WTC11 (cell line): ENCODE results near the gene KDM4B. TPM values are rescaled to one million over a fixed set of nuclear protein-coding genes. Genes with fewer than 3 reads are reported as not detected.

Source experiments
- ATAC-seq: fragments of 200-7000 bp; cut with Tn5 transposase; 2 replicates; pipeline ENCODE4 v1.10.0; 2021; ENCODE audit warnings: mild to moderate bottlenecking, moderate library complexity
- CTCF ChIA-PET: fragments of 300-600 bp; sonication (Branson Sonifier 250); formaldehyde crosslinking; loops from one replicate; lab custom pipeline; 2021; ENCODE audit warnings: antibody characterized with exemption; lab: Charles Lee
- POLR2A ChIA-PET: fragments of 350-600 bp; sonication (Branson Sonifier 250); formaldehyde crosslinking; loops from one replicate; lab custom pipeline; 2021; ENCODE audit warnings: antibody characterized with exemption; lab: Charles Lee
- DNase-seq: peaks from one replicate; pipeline ENCODE4 v3.0.0; 2021; ENCODE audit warnings: low spot score
- H3K27ac Mint-ChIP-seq: 2 replicates; pipeline ENCODE4 v1.8.0; 2021; ENCODE audit warnings: mixed read lengths
- H3K27me3 Mint-ChIP-seq: 2 replicates; pipeline ENCODE4 v1.8.0; 2021; ENCODE audit warnings: low read depth, mild to moderate bottlenecking, moderate library complexity, mixed read lengths
- H3K36me3 Mint-ChIP-seq: 2 replicates; pipeline ENCODE4 v1.8.0; 2021; ENCODE audit warnings: mixed read lengths
- H3K4me1 Mint-ChIP-seq: 2 replicates; pipeline ENCODE4 v1.8.0; 2022; ENCODE audit warnings: mixed read lengths
- H3K4me3 Mint-ChIP-seq: 2 replicates; pipeline ENCODE4 v1.8.0; 2021; ENCODE audit warnings: mild to moderate bottlenecking, moderate library complexity, mixed read lengths
- H3K9me3 Mint-ChIP-seq: 2 replicates; pipeline ENCODE4 v1.8.0; 2021; ENCODE audit warnings: mixed read lengths
- AFF4 ChIP-seq: sonication (generic); formaldehyde crosslinking; IDR thresholded peaks from 2 replicates; pipeline ENCODE4 v1.8.1; 2023; ENCODE audit warnings: mild to moderate bottlenecking, missing genetic modification reagents, borderline replicate concordance
- ATF2 ChIP-seq: sonication (generic); formaldehyde crosslinking; IDR thresholded peaks from 2 replicates; pipeline ENCODE4 v1.8.1; 2022; ENCODE audit warnings: low read depth, missing genetic modification reagents, borderline replicate concordance
- CBFB ChIP-seq: sonication (generic); formaldehyde crosslinking; IDR thresholded peaks from 2 replicates; pipeline ENCODE4 v1.8.1; 2022; ENCODE audit warnings: mild to moderate bottlenecking, low read depth, missing genetic modification reagents
- CREB1 ChIP-seq: sonication (generic); formaldehyde crosslinking; IDR thresholded peaks from 2 replicates; pipeline ENCODE4 v1.8.0; 2023; ENCODE audit warnings: mild to moderate bottlenecking, missing genetic modification reagents
- CTCF ChIP-seq: fragments of 200-600 bp; IDR thresholded peaks from 2 replicates; pipeline ENCODE4 v1.8.0; 2022; ENCODE audit warnings: antibody characterized with exemption
- E2F5 ChIP-seq: sonication (generic); formaldehyde crosslinking; IDR thresholded peaks from 2 replicates; pipeline ENCODE4 v1.8.1; 2022; ENCODE audit warnings: mild to moderate bottlenecking, moderate library complexity, missing genetic modification reagents
- ELF4 ChIP-seq: sonication (generic); formaldehyde crosslinking; IDR thresholded peaks from 2 replicates; pipeline ENCODE4 v1.8.1; 2022; ENCODE audit warnings: low read depth, mild to moderate bottlenecking, moderate library complexity, missing genetic modification reagents
- MXD4 ChIP-seq: fragments of 250-450 bp; sonication (Bioruptor Pico); IDR thresholded peaks from 2 replicates; pipeline ENCODE4 v1.8.0; 2021; ENCODE audit warnings: mild to moderate bottlenecking, moderate library complexity, borderline replicate concordance
- NFYB ChIP-seq: sonication (generic); formaldehyde crosslinking; conservative IDR thresholded peaks from 2 replicates; pipeline ENCODE4 v1.8.0; 2022; ENCODE audit warnings: low read depth, missing genetic modification reagents
- NR1H2 ChIP-seq: sonication (generic); formaldehyde crosslinking; IDR thresholded peaks from 2 replicates; pipeline ENCODE4 v1.9.0; 2021; ENCODE audit warnings: mild to moderate bottlenecking, moderate library complexity, missing genetic modification reagents
- NR2C2 ChIP-seq: sonication (generic); formaldehyde crosslinking; IDR thresholded peaks from 2 replicates; pipeline ENCODE4 v1.8.0; 2022; ENCODE audit warnings: mild to moderate bottlenecking, missing genetic modification reagents
- NR3C1 ChIP-seq: sonication (generic); formaldehyde crosslinking; conservative IDR thresholded peaks from 2 replicates; pipeline ENCODE4 v1.8.1; 2023; ENCODE audit warnings: low read depth, mild to moderate bottlenecking, missing genetic modification reagents
- PRDM15 ChIP-seq: sonication (generic); formaldehyde crosslinking; IDR thresholded peaks from 2 replicates; pipeline ENCODE4 v1.8.0; 2022; ENCODE audit warnings: missing genetic modification reagents
- SMAD4 ChIP-seq: sonication (generic); formaldehyde crosslinking; IDR thresholded peaks from 2 replicates; pipeline ENCODE4 v1.8.0; 2022; ENCODE audit warnings: mild to moderate bottlenecking, missing genetic modification reagents
- USF2 ChIP-seq: sonication (generic); formaldehyde crosslinking; IDR thresholded peaks from 2 replicates; pipeline ENCODE4 v1.8.1; 2023; ENCODE audit warnings: mild to moderate bottlenecking, missing genetic modification reagents, moderate library complexity
- ZNF138 ChIP-seq: sonication (generic); formaldehyde crosslinking; conservative IDR thresholded peaks from 2 replicates; pipeline ENCODE4 v1.8.1; 2022; ENCODE audit warnings: mild to moderate bottlenecking, moderate library complexity, missing genetic modification reagents
- ZNF219 ChIP-seq: sonication (generic); formaldehyde crosslinking; IDR thresholded peaks from 2 replicates; pipeline ENCODE4 v1.8.0; 2023; ENCODE audit warnings: missing genetic modification reagents, mild to moderate bottlenecking, borderline replicate concordance
- ZNF281 ChIP-seq: sonication (generic); formaldehyde crosslinking; IDR thresholded peaks from 2 replicates; pipeline ENCODE4 v1.8.0; 2023; ENCODE audit warnings: mild to moderate bottlenecking, missing genetic modification reagents
- ZNF423 ChIP-seq: fragments of 250-450 bp; sonication (Bioruptor Pico); IDR thresholded peaks from 2 replicates; pipeline ENCODE4 v2.1.2; 2022; ENCODE audit warnings: mild to moderate bottlenecking, moderate library complexity
- ZSCAN18 ChIP-seq: fragments of 250-450 bp; sonication (Bioruptor Pico); IDR thresholded peaks from 2 replicates; pipeline ENCODE4 v2.1.2; 2022; ENCODE audit warnings: mild to moderate bottlenecking, moderate library complexity
- total RNA-seq: library from RNA; stranded (reverse); gene quantifications from 3 replicates; pipeline ENCODE4 v1.2.3, GENCODE V29; 2021

Gene KDM4B
- total RNA-seq, 1 experiment from 2014 or later: 43.2 TPM

- no peak for TF ChIP-seq PRDM15
- TF ChIP-seq ZNF281 (CRISPR knock-in tag): no peak
- no peak for TF ChIP-seq ZNF138 (CRISPR knock-in tag)
- TF ChIP-seq ZSCAN18 (CRISPR knock-in tag): no peak
- no peak for TF ChIP-seq NFYB (CRISPR knock-in tag)
- no peak for TF ChIP-seq MXD4 (CRISPR knock-in tag)
- no peak for TF ChIP-seq NR2C2 (CRISPR knock-in tag)
- no peak for TF ChIP-seq ZNF219 (CRISPR knock-in tag)
- TF ChIP-seq CTCF: no peak
- TF ChIP-seq CBFB: no peak
- no peak for TF ChIP-seq NR1H2 (CRISPR knock-in tag)
- no peak for TF ChIP-seq USF2 (CRISPR knock-in tag)
- TF ChIP-seq SMAD4: no peak
- TF ChIP-seq ELF4 (CRISPR knock-in tag): no peak
These were observed 10.9 kb upstream of the KDM4B start (continued) for GRCh38 chr19:4957981-4958380.

- Mint-ChIP-seq H3K27ac (no peak overlapping the region), H3K9me3 (no peaks in the 10 kb centered on the region; the same call in 1 of the 2 replicates), H3K36me3 (peaks cover 25% of the 10 kb centered on the region), H3K4me1 (peaks cover 5% of the 10 kb centered on the region), H3K27me3 (no peaks in the 10 kb centered on the region), H3K4me3 (no peak overlapping the region)
- no peak for ATAC-seq
- DNase-seq: no peak
- ChIA-PET POLR2A (interaction anchor here (0.5 kb wide), 1 partner anchor 37 kb away, joined by 7 read pairs; no protein-coding TSS in a partner anchor), CTCF (no interaction called here)
- no peak for TF ChIP-seq CREB1
- TF ChIP-seq ZNF423 (CRISPR knock-in tag): no peak
- TF ChIP-seq ATF2 (CRISPR knock-in tag): no peak
- TF ChIP-seq E2F5 (CRISPR knock-in tag): no peak
- no peak for TF ChIP-seq NR3C1
- no peak for TF ChIP-seq AFF4 (CRISPR knock-in tag)
These were observed 6.8 kb upstream of the KDM4B start for GRCh38 chr19:4962085-4962619.
